Renal cortex interstitium (tissue), 11 donors: ENCODE measurements around the gene TUNAR. TPM values are rescaled to one million over a fixed set of nuclear protein-coding genes. Genes with fewer than 3 reads are reported as not detected.
A peak's percentile ranks its signal among the peaks of the same experiment; 100 is the strongest.

Experiments used
- DNase-seq, 11 donors: peaks; one replicate each; pipeline ENCODE4 v3.0.0-alpha.2; 2013; ENCODE audit warnings: low read depth in 9 of 11, low spot score in 4 of 11; ENCODE audit errors: extremely low read depth in 1 of 11
- polyA plus RNA-seq, 3 donors: library from polyadenylated mRNA; unstranded; fragments of 120-200 nt; gene quantifications; one replicate each; pipeline ENCODE4 v1.2.1, GENCODE V29; 2013; ENCODE audit not compliant: insufficient read length in 3 of 3

TUNAR gene
- polyA plus RNA-seq, 3 donors: 0.25 to 0.71 (median 0.32) TPM

GRCh38 chr14:95863295-95863694, 13.3 kb upstream of the TUNAR start:
- no peak for DNase-seq

DNA sequence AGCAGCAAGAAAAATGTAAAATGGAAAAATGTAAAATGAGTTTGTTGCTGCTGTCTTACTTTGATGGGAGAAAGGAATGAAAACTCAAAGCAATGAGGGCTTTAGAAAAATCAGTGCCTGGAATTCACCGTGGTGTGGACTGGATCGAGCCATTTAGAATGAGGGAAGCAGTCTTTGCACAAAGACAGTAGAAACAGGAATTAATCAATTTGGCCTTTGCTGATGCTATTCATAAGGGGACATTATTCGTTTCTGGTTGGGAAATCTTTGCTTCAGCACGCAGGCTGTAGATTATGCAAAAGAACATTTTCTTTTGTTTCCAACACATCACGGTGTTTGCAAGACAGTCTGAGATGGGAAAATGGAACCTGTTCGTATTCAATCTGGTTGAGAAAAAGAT, 6.9 kb upstream of the TUNAR start:
- no peak for DNase-seq

GRCh38 chr14:95870772-95871171, 5.9 kb upstream of the TUNAR start:
- no peak for DNase-seq

DNA sequence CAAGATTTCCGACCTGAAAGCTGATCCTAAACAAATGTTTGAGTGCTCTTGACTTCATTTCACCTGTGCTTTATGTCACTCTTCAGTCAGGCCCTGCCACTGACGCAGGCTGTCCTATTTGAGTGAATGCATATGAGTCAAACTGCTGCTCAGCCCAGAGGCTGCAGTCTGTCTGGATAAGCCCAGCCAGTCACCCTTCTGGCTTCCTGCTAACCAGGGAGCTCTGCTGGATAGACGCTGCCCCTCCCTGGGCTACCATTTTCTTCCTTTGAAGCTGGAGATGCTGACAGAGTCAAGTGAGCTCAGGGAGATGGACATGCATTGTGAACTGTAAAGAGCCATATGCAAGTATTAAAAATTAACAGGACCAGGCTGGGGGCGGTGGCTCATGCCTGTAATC, 5.1 kb upstream of the TUNAR start:
- no peak for DNase-seq

DNA sequence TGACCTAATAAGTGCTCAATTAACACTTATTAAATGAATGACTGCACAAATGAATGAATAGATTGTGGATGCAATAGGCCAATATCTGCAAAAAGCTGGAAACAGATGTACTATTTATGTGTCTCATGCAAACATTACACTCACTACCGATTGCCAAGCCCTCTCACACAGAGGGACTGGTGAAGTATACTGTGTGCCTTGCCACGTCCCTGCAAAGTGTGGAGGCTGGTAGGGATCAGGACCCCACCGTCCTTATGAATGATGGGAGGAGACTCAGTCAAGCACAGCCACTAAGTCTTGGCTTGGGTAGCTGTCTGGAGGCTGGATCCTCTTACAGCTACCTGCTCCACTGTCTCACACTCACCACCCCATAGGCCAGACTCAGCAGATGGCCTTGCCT, 3.9 kb upstream of the TUNAR start:
- no peak for DNase-seq

DNA sequence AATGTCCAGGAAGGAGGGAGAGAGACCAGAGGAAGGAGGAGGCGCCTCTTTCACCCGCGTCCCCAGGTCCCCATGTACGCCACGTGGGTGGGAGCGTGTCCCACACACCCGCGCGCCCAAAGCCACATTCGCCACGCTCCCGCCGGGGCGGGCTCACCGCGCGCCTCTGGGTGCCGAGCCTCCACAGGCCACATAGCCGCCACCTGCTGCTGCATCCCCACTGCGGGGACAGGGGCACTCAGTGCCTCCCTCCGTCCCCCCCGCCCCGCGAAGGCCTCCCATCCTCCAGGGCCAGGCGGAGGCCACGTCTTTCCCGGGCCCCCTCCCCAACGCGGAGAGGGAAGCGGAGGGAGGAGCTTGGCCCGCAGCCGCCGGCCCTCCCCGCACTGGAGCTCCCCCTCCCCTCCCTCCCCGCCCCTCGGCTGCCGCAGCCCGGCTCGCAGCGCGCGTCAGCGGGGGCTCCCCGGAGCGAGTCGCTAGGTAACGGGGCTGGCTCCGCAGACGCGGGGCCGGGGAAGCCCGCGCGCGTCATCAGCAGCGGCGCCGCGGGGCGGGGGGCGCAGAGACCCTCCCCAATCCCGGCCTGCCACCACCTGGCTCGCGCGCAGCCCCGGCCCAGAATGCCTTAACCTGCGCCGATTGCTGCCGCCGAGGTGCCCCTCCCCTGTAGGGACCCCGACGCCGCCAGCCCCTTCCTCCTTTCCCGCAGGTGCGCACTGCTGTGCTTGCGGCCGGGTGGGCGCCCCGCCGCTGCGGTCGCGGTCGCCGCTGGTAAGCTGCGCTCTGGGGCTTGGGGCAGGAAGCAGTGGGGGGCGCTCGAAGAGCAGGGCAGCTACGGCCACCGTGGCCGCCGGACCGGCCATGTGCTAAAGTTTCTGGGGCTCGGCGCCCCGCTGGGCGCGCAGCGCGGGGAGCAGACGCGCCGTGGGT, 536 bp upstream of the TUNAR start:
- DNase-seq: peak in 1 of 11 donors; percentile 9

DNA sequence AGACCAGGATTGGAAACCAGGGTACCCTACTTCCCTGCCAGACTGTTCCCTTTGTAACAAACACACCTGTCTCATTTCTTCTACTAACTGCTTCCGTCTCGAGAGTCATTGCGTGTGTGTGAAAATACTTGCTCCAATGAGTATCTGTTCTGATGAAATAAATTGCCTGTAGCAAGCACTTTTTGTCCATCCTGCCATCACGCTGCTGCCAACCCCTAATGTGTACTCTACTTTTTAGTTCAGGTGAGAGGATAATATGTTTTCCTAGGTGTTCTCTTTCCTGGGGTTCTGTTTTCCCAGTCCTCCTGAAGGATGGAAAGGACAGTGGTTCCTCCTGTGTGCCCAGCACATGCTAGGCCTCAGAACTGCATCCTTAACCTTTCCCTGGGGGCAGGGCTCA, 1.0 kb downstream of the TUNAR start:
- no peak for DNase-seq

GRCh38 chr14:95884377-95884776, 7.7 kb downstream of the TUNAR start:
- DNase-seq: no peak

DNA sequence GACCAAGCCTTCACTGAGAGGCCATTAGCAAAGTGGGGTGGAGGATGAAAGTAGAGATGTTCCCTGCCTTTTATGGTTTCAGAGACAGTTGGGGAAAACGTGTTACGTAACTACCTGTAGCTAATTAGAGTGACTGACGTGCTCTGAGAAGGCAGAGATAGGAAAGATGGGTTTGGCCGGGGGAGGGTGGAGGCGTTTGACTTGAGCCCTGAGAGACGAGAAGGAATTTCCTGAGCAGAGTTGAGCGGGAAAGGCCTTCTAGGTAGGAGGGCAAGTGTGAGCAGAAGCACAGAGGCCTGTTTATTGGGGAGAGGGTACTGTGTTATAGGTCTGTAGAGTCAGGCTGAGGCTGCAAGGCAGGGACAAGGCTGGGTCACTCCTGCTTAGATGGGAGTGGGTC, 8.6 kb downstream of the TUNAR start:
- DNase-seq: no peak

GRCh38 chr14:95885866-95886265, 9.2 kb downstream of the TUNAR start:
- no peak for DNase-seq

DNA sequence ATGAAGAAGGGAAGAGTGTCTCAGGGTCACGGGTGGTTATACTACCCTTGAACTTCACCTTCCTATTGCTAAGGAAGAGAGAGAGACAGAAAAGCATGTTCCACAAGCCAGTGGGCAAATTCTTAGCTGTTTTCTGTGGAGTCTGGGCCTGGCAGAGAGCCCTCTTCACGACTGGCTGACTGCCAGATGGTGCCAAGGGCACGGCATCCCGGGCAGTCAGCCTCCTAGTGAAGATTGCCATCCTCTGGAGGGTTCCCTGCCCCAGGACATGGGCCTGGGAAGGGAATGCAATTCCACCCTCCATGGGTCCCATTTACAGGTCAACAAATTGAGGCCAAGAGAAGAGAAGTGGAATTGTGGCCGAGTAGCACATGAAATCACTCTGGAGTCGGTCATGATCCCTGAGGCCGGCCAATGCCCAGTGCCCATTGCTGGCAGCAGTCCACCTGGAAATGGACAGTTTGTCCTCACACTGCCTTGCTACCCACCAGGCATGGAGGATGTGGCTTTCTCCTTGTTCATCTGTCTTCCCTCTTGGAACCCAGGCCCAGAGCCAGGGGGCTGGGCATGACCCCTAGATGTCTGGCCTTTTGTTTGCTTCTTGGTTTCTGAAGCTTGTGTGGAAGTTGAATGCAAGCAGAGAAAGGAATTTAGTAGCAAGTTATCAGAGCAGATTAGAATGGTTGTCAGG, 9.9 kb downstream of the TUNAR start:
- DNase-seq: no peak

- DNase-seq: no peak
Observed at GRCh38 chr14:95887351-95887750, 10.7 kb downstream of the TUNAR start.

- no peak for DNase-seq
Observed at GRCh38 chr14:95889236-95889979, 12.8 kb downstream of the TUNAR start.

GRCh38 chr14:95891742-95892141, 15.1 kb downstream of the TUNAR start:
- no peak for DNase-seq

DNA sequence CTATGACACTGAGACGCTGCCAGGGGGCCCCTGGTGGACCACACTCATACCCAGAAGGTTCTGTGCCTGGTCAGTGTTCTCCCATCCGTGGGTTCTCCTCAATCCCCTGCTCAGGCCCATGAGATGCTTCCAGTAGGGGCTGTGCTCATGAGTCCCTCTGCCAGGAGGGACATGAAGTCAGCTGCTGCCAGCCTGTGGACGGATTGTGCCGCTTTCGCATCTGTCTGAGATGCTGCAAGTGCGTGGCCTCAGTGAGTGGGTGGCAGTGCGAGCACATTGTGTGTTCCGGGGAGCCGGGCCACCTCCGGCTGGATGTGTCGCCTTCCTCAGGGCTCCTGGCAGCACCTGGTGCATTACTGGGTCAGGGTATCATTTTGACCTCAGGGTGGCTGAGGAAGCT, 15.5 kb downstream of the TUNAR start:
- DNase-seq: no peak

DNA sequence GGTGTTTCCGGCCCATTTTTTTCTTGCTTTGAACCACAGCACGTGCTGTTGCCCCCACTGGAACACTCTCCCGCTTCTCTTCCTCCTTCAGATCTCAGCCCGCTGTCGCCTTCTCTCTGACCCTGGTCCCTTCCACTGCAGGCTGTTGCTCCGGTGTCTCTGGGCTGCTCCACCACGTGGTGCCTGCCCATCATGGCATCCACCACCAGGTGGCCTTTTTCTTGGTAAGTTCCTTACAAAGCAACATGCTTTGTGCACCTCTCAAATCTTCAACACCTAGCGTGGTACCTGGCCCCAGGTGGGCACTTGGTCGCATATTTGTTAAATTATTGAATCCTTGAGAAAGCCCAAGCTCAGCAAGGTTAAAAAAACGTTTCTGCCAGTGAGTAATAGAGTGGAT, 19.1 kb downstream of the TUNAR start:
- DNase-seq: peak in 1 of 11 donors; percentile 3

DNA sequence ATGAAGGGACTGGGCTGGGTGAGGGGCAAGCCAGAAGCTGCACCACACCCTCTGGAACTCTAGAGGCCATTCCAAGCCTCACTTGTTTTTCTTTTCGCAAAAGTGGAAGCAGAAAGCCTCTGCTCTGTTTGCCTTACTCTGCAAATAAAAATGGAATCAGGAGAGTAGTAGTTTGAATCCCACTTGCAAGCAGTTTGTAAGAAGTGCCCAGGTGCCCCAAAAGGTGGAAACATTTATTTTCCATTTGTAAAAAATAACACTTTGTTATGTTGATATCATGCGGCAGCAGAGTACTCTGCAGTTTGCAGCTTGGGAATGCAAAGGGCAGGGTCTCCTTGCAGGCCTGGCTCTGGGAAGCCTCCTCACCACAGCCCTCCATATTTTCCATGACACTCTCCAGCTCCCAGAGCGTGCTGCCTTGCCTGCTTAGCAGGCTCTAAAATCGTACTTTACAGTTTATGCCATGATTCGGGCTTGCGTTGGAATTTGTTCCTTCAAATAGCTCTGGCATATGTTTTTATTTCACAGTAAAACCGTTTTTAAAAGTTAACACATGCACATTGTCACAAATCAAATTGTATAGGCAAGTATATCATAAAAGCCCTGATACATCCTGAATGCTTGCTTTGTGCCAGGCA, 20.0 kb downstream of the TUNAR start:
- no peak for DNase-seq

GRCh38 chr14:95897280-95897679, 20.6 kb downstream of the TUNAR start:
- no peak for DNase-seq

GRCh38 chr14:95901054-95901453, 24.4 kb downstream of the TUNAR start:
- DNase-seq: no peak
